Heart left ventricle (tissue), 16 donors: Measurements from ENCODE around the gene FBP1. TPM values are rescaled to one million over a fixed set of nuclear protein-coding genes. Genes with fewer than 3 reads are reported as not detected.

ENCODE experiments used
- ATAC-seq, 4 donors: fragments of 200-7000 bp; cut with Tn5 transposase; one replicate each; pipeline ENCODE4 v1.9.1; 2020 to 2022; ENCODE audit warnings: moderate library complexity in 4 of 4, mild to moderate bottlenecking in 3 of 4, moderate number of reproducible peaks in 1 of 4
- DNase-seq, 5 donors: peaks; one replicate each; pipeline ENCODE4 v3.0.0-alpha.2; 2020
- H3K27ac ChIP-seq, 12 donors: fragments of 200-600 bp; sonication (generic) in 4 of 12; one replicate each; pipeline versions ENCODE4 v1.5.0 to v1.8.0; 2016 to 2022; ENCODE audit warnings: mild to moderate bottlenecking in 2 of 12
- H3K27me3 ChIP-seq, 9 donors: fragments of 200-600 bp; sonication (generic) in 2 of 9; one replicate each; pipeline versions ENCODE4 v1.5.1 to v1.8.0; 2016 to 2022; ENCODE audit warnings: mild to moderate bottlenecking in 3 of 9
- H3K36me3 ChIP-seq, 9 donors: fragments of 200-600 bp; sonication (generic) in 2 of 9; one replicate each; pipeline versions ENCODE4 v1.5.0 to v1.8.0; 2018 to 2022; ENCODE audit warnings: mild to moderate bottlenecking in 2 of 9
- H3K4me1 ChIP-seq, 12 donors: fragments of 200-600 bp; sonication (generic) in 4 of 12; one replicate each; pipeline versions ENCODE4 v1.5.0 to v1.8.0; 2016 to 2022; ENCODE audit warnings: mild to moderate bottlenecking in 3 of 12
- H3K4me3 ChIP-seq, 12 donors: fragments of 200-600 bp; sonication (generic) in 4 of 12; one replicate each; pipeline versions ENCODE4 v1.5.0 to v1.8.0; 2017 to 2022; ENCODE audit warnings: mild to moderate bottlenecking in 9 of 12, moderate library complexity in 4 of 12
- H3K9me3 ChIP-seq, 12 donors: fragments of 200-600 bp; sonication (generic) in 4 of 12; one replicate each; pipeline versions ENCODE4 v1.5.0 to v1.8.0; 2016 to 2022; ENCODE audit warnings: mild to moderate bottlenecking in 1 of 12
- POLR2A ChIP-seq, 2 donors: fragments of 450-650 bp; IDR thresholded peaks; one replicate each; pipeline ENCODE4 v1.6.1; 2017; ENCODE audit warnings: antibody characterized with exemption in 2 of 2, mild to moderate bottlenecking in 2 of 2, moderate library complexity in 2 of 2
- WGBS, 4 donors: extraction: QIAGEN DNeasy Blood & Tissue Kit in 2 of 4; methylation state at CpG; one replicate each; pipeline versions ENCODE4 v1.1.5 to v1.1.7; 2013 to 2018; 5-methylcytosine and 5-hydroxymethylcytosine counted together
- intact Hi-C, 10 donors: fragments of 100-400 bp; cut with DNase I; formaldehyde crosslinking; loops; one replicate each; pipeline versions ENCODE4 v1.11.1 to v1.14.2; 2022
- polyA plus RNA-seq, 2 donors: library from polyadenylated mRNA; stranded (reverse); fragments of 200-250 nt; gene quantifications; one replicate each; pipeline ENCODE4 v1.2.3, GENCODE V29; 2013
- total RNA-seq, 9 donors: library from RNA; depleted of rRNA in 2 of 9; stranded (reverse); fragments of >200 nt in 2 of 9; fragmentation: NEBNext Ultra II Directional in 3 of 9; extraction: Animal tissue kit (Norgen Biotek cat#: 25700) in 3 of 9; gene quantifications; one replicate each; pipeline versions ENCODE4 v1.1.0 to v1.2.4, GENCODE V29; 2016 to 2023
- TF ChIP-seq, protein P1 (sequence below), 12 donors: fragments of 200-600 bp; sonication (generic) in 4 of 12; IDR thresholded peaks; one replicate each; pipeline versions ENCODE4 v1.5.0 to v1.8.0; 2018 to 2022; ENCODE audit warnings: antibody characterized with exemption in 12 of 12, mild to moderate bottlenecking in 5 of 12
- donor health status: ischemic (EF 13 %, LVEDD 7.1; RV severe dilation, severe dysfunction).
- donor health status: healthy with polysubstance abuse.
- donor health status: DM: no; HTN: yes; CAD: no.
- donor health status: DM: no; HTN: no; CAD: no.
- donor health status: ischemic (EF 25% LVEDD 6.9; RV normal size, moderate dysfunction).
- donor health status: ischemic (EF 25% LVEDD 5.7; RV mildly dilated, moderate dysfunction).
- donor health status: healthy.
- donor health status: DM: yes; HTN: yes; CAD: no.
- donor health status: ischemic (EF 35%, LVEDD 5.7; RV mildly dilated, moderate dysfunction).
- donor health status: nonischemic (EF 11% LVEDD 7.7; RV severe dilation, severe dysfunction).
- donor health status: DM: yes; HTN: yes; CAD: no.
- donor health status: PGD.
- donor health status: ischemic (EF 29% LVEDD 5.4; RV normal size, mild dysfunction).
- donor health status: nonischemic (EF 23%, LVEDD 6.1; RV moderate dilation, normal function).

FBP1 gene
- total and polyA plus RNA-seq, 11 donors: 0.50 to 18.5 (median 0.94) TPM

GRCh38 chr9:94607423-94607691 is 32.0 kb downstream of the FBP1 start:
- H3K4me3 ChIP-seq: no peak overlapping the region
- no peaks in the 10 kb centered on the region for H3K9me3 ChIP-seq
- WGBS, 4 donors: 92 to 97% (median 94%) methylated on average over 8 of the region's 8 CpGs
- intact Hi-C loops: no loop called here
- TF ChIP-seq, protein P1, sequence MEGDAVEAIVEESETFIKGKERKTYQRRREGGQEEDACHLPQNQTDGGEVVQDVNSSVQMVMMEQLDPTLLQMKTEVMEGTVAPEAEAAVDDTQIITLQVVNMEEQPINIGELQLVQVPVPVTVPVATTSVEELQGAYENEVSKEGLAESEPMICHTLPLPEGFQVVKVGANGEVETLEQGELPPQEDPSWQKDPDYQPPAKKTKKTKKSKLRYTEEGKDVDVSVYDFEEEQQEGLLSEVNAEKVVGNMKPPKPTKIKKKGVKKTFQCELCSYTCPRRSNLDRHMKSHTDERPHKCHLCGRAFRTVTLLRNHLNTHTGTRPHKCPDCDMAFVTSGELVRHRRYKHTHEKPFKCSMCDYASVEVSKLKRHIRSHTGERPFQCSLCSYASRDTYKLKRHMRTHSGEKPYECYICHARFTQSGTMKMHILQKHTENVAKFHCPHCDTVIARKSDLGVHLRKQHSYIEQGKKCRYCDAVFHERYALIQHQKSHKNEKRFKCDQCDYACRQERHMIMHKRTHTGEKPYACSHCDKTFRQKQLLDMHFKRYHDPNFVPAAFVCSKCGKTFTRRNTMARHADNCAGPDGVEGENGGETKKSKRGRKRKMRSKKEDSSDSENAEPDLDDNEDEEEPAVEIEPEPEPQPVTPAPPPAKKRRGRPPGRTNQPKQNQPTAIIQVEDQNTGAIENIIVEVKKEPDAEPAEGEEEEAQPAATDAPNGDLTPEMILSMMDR (IDR thresholded peaks at IDR 0.05): no peak
- no peak for TF ChIP-seq POLR2A (IDR thresholded peaks at IDR 0.05)
- no peak for ATAC-seq
- H3K27me3 ChIP-seq: peaks cover 0 to 13% (median 0%) of the 10 kb centered on the region in 9 donors
- peaks cover 0 to 11% (median 0%) of the 10 kb centered on the region in 12 donors for H3K4me1 ChIP-seq
- H3K27ac ChIP-seq: no peak overlapping the region
- H3K36me3 ChIP-seq: no peaks in the 10 kb centered on the region
- DNase-seq: no peak

DNA sequence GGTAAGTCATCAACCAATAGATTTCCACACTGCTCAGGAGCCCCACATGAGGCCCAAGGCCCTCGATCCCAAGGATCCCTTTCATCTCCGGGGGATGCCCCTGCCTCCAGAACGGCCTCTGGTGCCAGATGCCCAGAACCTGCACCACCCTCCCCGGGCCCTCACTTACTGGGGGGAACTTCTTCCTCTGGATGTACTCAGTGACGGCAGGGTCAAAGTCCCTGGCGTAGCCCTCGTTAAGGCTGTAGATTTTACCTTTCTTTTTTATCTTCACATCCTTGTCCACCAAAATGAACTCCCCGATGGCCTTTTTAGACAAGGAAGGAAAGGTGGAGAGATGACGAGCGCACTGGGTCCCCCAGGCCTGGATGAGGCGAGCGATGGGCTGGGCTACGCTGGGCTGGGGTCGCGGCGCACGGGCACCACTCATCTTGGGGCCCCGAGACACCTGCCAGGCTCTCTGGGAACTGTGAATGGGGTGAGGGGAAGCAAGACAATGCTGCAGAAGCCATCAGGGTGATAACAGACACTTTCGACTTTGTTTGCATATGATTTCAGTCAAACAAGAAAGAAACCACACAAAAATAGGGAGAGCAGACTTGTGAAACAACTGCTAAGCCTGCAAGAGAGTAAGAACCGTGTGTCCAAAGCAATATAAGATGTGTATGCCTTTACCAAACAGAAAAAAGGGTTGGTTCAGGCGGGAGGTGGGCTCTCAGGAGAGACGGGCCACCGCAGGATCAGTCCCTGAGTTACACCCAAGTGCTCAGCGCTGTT is 32.5 kb downstream of the FBP1 start:
- TF ChIP-seq, protein P1 (IDR thresholded peaks at IDR 0.05): no peak
- TF ChIP-seq POLR2A (IDR thresholded peaks at IDR 0.05): no peak
- peaks cover 0 to 13% (median 0%) of the 10 kb centered on the region in 9 donors for H3K27me3 ChIP-seq
- DNase-seq (no peak), ATAC-seq (no peak)
- no peak overlapping the region for H3K4me3 ChIP-seq
- H3K9me3 ChIP-seq: no peaks in the 10 kb centered on the region
- no peaks in the 10 kb centered on the region for H3K36me3 ChIP-seq
- peaks cover 0 to 11% (median 0%) of the 10 kb centered on the region in 12 donors for H3K4me1 ChIP-seq
- no peak overlapping the region for H3K27ac ChIP-seq
- intact Hi-C loops: no loop called here
- WGBS, 4 donors: 87 to 93% (median 89%) methylated on average over 24 of the region's 24 CpGs

GRCh38 chr9:94603259-94604160 is 35.8 kb downstream of the FBP1 start:
- DNase-seq (peak in 4 of 5 donors; percentile 31 to 73 (median 46)), ATAC-seq (peak; percentile 57 to 95 (median 80))
- Histone ChIP-seq H3K9me3 (no peaks in the 10 kb centered on the region), H3K36me3 (no peaks in the 10 kb centered on the region), H3K27ac (no peak overlapping the region), H3K4me1 (peaks cover 0 to 11% (median 0%) of the 10 kb centered on the region in 12 donors), H3K27me3 (peaks cover 0 to 13% (median 0%) of the 10 kb centered on the region in 9 donors), H3K4me3 (no peak overlapping the region)
- 28 to 32% (median 29%) methylated on average over 21 of the region's 21 CpGs for WGBS, 4 donors
- TF ChIP-seq, protein P1 (IDR thresholded peaks at IDR 0.05): peak; percentile 30 to 65 (median 50)
- no peak for TF ChIP-seq POLR2A (IDR thresholded peaks at IDR 0.05)
- intact Hi-C loops: no loop called here

DNA sequence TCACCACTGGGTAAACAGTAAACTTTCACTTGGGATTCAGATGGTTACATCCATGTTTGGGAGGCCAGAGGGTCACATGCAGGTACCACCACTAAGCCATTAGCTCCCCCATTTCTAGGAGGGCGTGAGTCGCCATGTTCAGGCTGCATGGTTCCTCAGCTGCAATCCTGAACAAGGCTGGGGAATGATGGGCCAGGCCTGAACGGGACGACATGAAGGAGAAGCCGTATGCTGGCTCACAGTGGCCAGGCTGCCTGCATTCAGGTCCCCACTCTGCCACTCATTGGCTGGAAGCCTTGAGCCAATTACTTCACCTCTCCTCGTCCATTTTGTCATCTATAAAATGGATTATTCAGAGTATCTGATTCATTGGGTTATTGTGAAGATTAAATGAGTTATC is 36.7 kb downstream of the FBP1 start:
- Histone ChIP-seq H3K9me3 (no peaks in the 10 kb centered on the region), H3K27me3 (peaks cover 0 to 13% (median 0%) of the 10 kb centered on the region in 9 donors), H3K4me1 (peaks cover 0 to 7% (median 0%) of the 10 kb centered on the region in 12 donors), H3K27ac (no peak overlapping the region), H3K4me3 (no peak overlapping the region), H3K36me3 (no peaks in the 10 kb centered on the region)
- intact Hi-C loops: no loop called here
- DNase-seq: no peak
- TF ChIP-seq, protein P1 (IDR thresholded peaks at IDR 0.05): no peak
- no peak for TF ChIP-seq POLR2A (IDR thresholded peaks at IDR 0.05)
- no peak for ATAC-seq
- WGBS, 4 donors: 81 to 84% (median 82%) methylated on average over 6 of the region's 6 CpGs
